Adipocyte (in vitro differentiated cells): ENCODE results near the gene CAMSAP2.

ENCODE experiments used
- DNase-seq: peaks from one replicate; pipeline ENCODE4 v3.0.0-alpha.2; 2015; ENCODE audit warnings: low read depth
- H3K27me3 ChIP-seq: replicated peaks from 2 replicates; pipeline ENCODE4 v1.7.0; 2013; ENCODE audit warnings: mild to moderate bottlenecking, low read length, moderate library complexity; ENCODE audit not compliant: control insufficient read depth, insufficient read depth
- H3K36me3 ChIP-seq: 2 replicates; pipeline ENCODE4 v1.7.0; 2013; ENCODE audit warnings: low read length, mild to moderate bottlenecking, moderate library complexity; ENCODE audit not compliant: control insufficient read depth, insufficient read depth, severe bottlenecking
- H3K4me1 ChIP-seq: 2 replicates; pipeline ENCODE4 v1.7.0; 2013; ENCODE audit warnings: mild to moderate bottlenecking, low read length, moderate library complexity; ENCODE audit not compliant: control insufficient read depth, insufficient read depth
- H3K4me3 ChIP-seq: 2 replicates; pipeline ENCODE4 v1.7.0; 2013; ENCODE audit warnings: mild to moderate bottlenecking, low read length, moderate library complexity
- H3K9ac ChIP-seq: 2 replicates; pipeline ENCODE4 v1.7.0; 2013; ENCODE audit warnings: mild to moderate bottlenecking, low read length, moderate library complexity
- H3K9me3 ChIP-seq: 2 replicates; pipeline ENCODE4 v1.7.0; 2013; ENCODE audit warnings: mild to moderate bottlenecking, low read length, moderate library complexity; ENCODE audit not compliant: control insufficient read depth

The CAMSAP2 gene

GRCh38 chr1:200895801-200896530 is 157.3 kb downstream of the CAMSAP2 start:
- Histone ChIP-seq H3K4me1 (peaks cover 7% of the 10 kb centered on the region), H3K27me3 (peaks cover 54% of the 10 kb centered on the region), H3K36me3 (no peaks in the 10 kb centered on the region), H3K4me3 (no peak overlapping the region), H3K9me3 (no peaks in the 10 kb centered on the region), H3K9ac (no peak overlapping the region)
- DNase-seq = no peak

GRCh38 chr1:200896531-200897196 is 158.0 kb downstream of the CAMSAP2 start:
- Histone ChIP-seq H3K36me3 (no peaks in the 10 kb centered on the region), H3K27me3 (peaks cover 54% of the 10 kb centered on the region), H3K4me3 (no peak overlapping the region), H3K4me1 (peaks cover 1% of the 10 kb centered on the region), H3K9ac (no peak overlapping the region), H3K9me3 (no peaks in the 10 kb centered on the region)
- no peak for DNase-seq

GRCh38 chr1:200897259-200897658 is 158.6 kb downstream of the CAMSAP2 start:
- H3K9me3 ChIP-seq = no peaks in the 10 kb centered on the region
- H3K9ac ChIP-seq = no peak overlapping the region
- H3K4me1 ChIP-seq = no peaks in the 10 kb centered on the region
- H3K4me3 ChIP-seq = no peak overlapping the region
- peaks cover 54% of the 10 kb centered on the region for H3K27me3 ChIP-seq
- no peak for DNase-seq
- H3K36me3 ChIP-seq = no peaks in the 10 kb centered on the region

- H3K4me3 ChIP-seq = no peak overlapping the region
- DNase-seq = no peak
- H3K9me3 ChIP-seq = no peaks in the 10 kb centered on the region
- peaks cover 50% of the 10 kb centered on the region for H3K27me3 ChIP-seq
- H3K4me1 ChIP-seq = no peaks in the 10 kb centered on the region
- H3K36me3 ChIP-seq = no peaks in the 10 kb centered on the region
- no peak overlapping the region for H3K9ac ChIP-seq
Measured at GRCh38 chr1:200899015-200899386, 160.3 kb downstream of the CAMSAP2 start.

GRCh38 chr1:200899451-200899915 is 160.8 kb downstream of the CAMSAP2 start:
- H3K4me3 ChIP-seq = no peak overlapping the region
- H3K9me3 ChIP-seq = no peaks in the 10 kb centered on the region
- DNase-seq = no peak
- no peaks in the 10 kb centered on the region for H3K4me1 ChIP-seq
- peaks cover 50% of the 10 kb centered on the region for H3K27me3 ChIP-seq
- H3K9ac ChIP-seq = no peak overlapping the region
- H3K36me3 ChIP-seq = no peaks in the 10 kb centered on the region

GRCh38 chr1:200899954-200900867 is 161.5 kb downstream of the CAMSAP2 start:
- Histone ChIP-seq H3K4me1 (no peaks in the 10 kb centered on the region), H3K9ac (no peak overlapping the region), H3K4me3 (no peak overlapping the region), H3K36me3 (no peaks in the 10 kb centered on the region), H3K9me3 (no peaks in the 10 kb centered on the region), H3K27me3 (peaks cover 44% of the 10 kb centered on the region)
- no peak for DNase-seq

- no peaks in the 10 kb centered on the region for H3K4me1 ChIP-seq
- DNase-seq = no peak
- peaks cover 37% of the 10 kb centered on the region for H3K27me3 ChIP-seq
- no peak overlapping the region for H3K4me3 ChIP-seq
- H3K9ac ChIP-seq = no peak overlapping the region
- H3K9me3 ChIP-seq = no peaks in the 10 kb centered on the region
- H3K36me3 ChIP-seq = no peaks in the 10 kb centered on the region
Measured at GRCh38 chr1:200900877-200901276, 162.2 kb downstream of the CAMSAP2 start.

GRCh38 chr1:200901350-200901749 is 162.7 kb downstream of the CAMSAP2 start:
- no peak for DNase-seq
- no peak overlapping the region for H3K4me3 ChIP-seq
- no peaks in the 10 kb centered on the region for H3K4me1 ChIP-seq
- H3K36me3 ChIP-seq = no peaks in the 10 kb centered on the region
- H3K9ac ChIP-seq = no peak overlapping the region
- no peaks in the 10 kb centered on the region for H3K9me3 ChIP-seq
- peaks cover 36% of the 10 kb centered on the region for H3K27me3 ChIP-seq

- Histone ChIP-seq H3K4me1 (no peaks in the 10 kb centered on the region), H3K36me3 (no peaks in the 10 kb centered on the region), H3K9ac (no peak overlapping the region), H3K9me3 (no peaks in the 10 kb centered on the region), H3K4me3 (no peak overlapping the region), H3K27me3 (peaks cover 36% of the 10 kb centered on the region)
- DNase-seq = no peak
Measured at GRCh38 chr1:200901796-200902444, 163.2 kb downstream of the CAMSAP2 start.

GRCh38 chr1:200903793-200904192 is 165.1 kb downstream of the CAMSAP2 start:
- no peak for DNase-seq
- Histone ChIP-seq H3K9ac (no peak overlapping the region), H3K36me3 (no peaks in the 10 kb centered on the region), H3K4me3 (no peak overlapping the region), H3K9me3 (no peaks in the 10 kb centered on the region), H3K27me3 (peaks cover 33% of the 10 kb centered on the region), H3K4me1 (peaks cover 8% of the 10 kb centered on the region)

- no peaks in the 10 kb centered on the region for H3K36me3 ChIP-seq
- peaks cover 8% of the 10 kb centered on the region for H3K4me1 ChIP-seq
- no peaks in the 10 kb centered on the region for H3K9me3 ChIP-seq
- no peak for DNase-seq
- no peak overlapping the region for H3K9ac ChIP-seq
- no peak overlapping the region for H3K4me3 ChIP-seq
- H3K27me3 ChIP-seq = peaks cover 34% of the 10 kb centered on the region
Measured at GRCh38 chr1:200904772-200905171, 166.1 kb downstream of the CAMSAP2 start.
